ENCODE data around the gene VCL.

The VCL gene

GRCh38 chr10:74151879-74152722, 154.2 kb downstream of the VCL start:
- no peak for DNase-seq (ENCODE audit: low read depth)

DNA sequence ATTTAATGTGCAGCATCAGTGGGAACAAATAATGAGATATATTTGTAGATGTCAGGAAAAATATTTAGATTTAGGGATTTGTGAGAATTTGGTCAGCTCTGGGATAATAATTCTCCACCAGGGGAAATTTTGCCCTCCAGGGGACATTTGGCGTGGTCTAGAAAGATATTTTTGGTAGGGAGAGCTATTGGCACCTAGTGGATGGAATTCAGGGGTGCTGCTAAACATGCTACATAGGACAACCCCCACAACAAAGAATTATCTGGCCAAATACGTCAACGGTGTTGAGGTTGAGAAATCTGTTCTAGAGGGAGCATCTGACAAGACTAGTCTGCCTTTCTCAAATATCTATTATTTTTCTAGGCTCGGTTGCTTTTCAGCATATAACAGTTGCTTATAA, 155.2 kb downstream of the VCL start:
- DNase-seq (ENCODE audit: low read depth): peak; percentile 66

DNA sequence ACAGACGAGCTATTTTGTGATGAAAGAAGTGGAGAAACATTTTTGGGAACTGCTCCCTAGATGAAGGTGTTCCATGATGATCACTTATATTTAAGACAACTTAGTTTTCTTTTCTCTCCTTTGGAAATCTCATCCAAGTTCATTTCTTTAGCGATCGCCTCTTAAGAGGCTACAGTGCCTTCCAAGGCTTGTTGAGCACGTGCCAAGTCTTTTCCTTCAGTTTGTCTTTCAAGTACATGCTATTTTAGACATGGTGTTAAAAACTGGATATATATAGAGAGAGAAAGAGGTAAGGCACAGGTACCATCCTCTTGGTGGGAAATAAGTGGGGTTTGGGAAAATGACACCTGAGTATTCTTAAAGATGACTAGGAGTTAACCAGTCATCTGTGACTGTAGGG, 155.8 kb downstream of the VCL start:
- no peak for DNase-seq (ENCODE audit: low read depth)

GRCh38 chr10:74156919-74157289, 159.0 kb downstream of the VCL start:
- DNase-seq (ENCODE audit: low read depth): peak; percentile 9

GRCh38 chr10:74160013-74160412, 162.1 kb downstream of the VCL start:
- no peak for DNase-seq (ENCODE audit: low read depth)

- DNase-seq (ENCODE audit: low read depth): no peak
Observed at GRCh38 chr10:74163319-74164068, 165.6 kb downstream of the VCL start.

GRCh38 chr10:74164716-74165529, 167.0 kb downstream of the VCL start:
- DNase-seq (ENCODE audit: low read depth): no peak

DNA sequence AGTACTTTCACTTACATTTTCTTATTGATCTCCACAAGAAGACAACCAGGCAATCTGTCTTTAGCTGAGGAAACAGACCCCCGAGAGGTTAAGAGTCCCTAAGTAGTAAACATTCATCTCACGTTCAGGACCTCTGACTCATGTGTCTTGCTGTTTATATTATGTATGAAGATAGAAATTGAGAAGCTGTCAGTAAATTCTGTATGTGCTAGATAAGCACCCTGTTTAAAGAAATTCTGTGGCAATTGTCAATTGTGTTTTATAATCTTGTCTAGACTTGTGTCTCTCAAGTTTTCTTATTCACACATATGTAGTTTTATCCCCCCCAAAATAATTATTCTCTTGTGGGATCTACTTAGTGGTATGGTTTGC, 167.6 kb downstream of the VCL start:
- DNase-seq (ENCODE audit: low read depth): no peak

DNA sequence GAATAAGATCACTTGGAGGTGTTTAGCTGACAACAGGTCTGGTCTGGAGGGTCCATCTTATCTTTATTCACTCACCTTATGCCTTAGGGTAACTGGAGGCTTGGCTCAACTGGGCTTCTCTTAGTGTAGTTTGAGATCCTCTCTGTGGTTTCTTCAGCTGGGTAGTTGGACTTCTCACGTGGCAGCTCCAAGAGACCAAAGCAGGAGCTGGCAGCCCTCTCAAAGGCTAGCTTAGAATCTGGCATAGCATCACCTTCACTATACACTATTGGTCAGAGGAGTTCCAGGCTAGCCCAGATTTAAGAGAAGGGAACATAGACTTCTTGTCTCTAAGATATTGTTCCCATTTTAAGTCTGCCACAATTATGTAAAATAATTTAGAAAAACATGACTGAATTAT, 169.5 kb downstream of the VCL start:
- no peak for DNase-seq (ENCODE audit: low read depth)

All from fibroblast of gingiva (primary cell).